GM12865 (cell line): ENCODE data around the gene TSEN34.
"Not testable (repeated sequence)": the region's sequence is repeated elsewhere in the genome, so short reads cannot be mapped to it uniquely, and the experiment has no call there.

Experiments used
- DNase-seq: peaks from one replicate; pipeline ENCODE4 v3.0.0; 2010; ENCODE audit warnings: low read depth
- H3K4me3 ChIP-seq: 2 replicates; pipeline ENCODE4 v1.5.1; 2011; ENCODE audit warnings: mild to moderate bottlenecking, low read depth, low read length, control low read depth
- CTCF ChIP-seq: IDR thresholded peaks from 2 replicates; pipeline ENCODE4 v1.5.1; 2011; ENCODE audit warnings: low read length, control low read depth, low read depth, inconsistent platforms; ENCODE audit not compliant: insufficient read depth; ENCODE audit errors: missing control alignments

The TSEN34 gene

DNA sequence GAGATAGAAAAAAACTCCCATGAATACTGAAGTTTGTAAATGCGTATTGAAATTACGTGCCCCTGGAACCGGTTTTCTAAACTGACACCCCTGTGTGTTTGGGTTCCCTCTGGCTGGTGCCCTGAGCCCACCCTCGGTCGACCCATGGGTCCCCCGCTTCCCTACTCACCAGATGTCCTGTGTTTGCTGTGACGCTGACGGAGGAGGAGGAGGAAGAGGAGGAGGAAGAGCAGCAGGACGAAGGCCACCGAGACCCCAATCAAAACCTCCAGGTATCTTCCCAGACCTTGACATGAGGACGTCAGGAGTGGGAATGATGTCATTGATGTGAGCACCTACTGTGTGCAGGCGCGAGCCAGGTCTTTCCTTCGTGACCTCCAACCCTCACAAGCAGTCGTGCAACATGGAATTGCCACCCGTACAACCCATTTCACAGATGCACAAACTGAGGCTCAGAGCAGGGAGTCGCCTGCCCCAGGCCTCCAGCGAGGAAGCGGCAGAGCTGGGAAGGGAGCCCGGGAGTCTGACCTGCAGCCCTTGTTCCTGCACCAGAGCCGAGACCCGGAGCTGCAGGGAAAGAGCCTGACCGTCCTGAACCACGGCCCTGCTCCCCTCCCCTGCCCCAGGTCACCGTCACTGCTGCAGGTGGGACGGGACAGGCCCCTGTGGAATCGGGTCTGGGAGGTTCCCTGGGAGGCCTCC, 28.0 kb downstream of the TSEN34 start:
- DNase-seq = no peak
- H3K4me3 ChIP-seq = no peak overlapping the region
- TF ChIP-seq CTCF = no peak

DNA sequence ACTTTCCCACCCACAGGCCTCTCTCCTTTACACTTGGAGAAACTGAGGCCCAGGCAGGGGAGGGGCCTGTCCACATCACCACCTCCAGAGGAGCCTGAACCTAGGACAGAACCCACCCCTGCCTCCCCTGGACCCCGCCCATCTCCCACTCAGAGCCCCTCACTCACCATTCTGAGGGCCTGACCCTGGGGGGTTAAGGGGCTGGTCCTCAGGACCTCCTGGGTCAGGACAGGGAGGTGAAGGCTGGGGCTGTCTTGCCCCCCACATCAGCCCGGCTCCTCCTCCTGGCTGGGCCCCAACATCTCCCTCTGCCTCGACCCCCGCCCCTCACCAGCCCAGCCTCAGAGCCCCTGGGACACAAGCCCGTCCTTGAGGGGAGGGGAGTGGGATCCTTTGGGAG, 28.6 kb downstream of the TSEN34 start:
- DNase-seq, H3K4me3 ChIP-seq: not testable (repeated sequence)

DNA sequence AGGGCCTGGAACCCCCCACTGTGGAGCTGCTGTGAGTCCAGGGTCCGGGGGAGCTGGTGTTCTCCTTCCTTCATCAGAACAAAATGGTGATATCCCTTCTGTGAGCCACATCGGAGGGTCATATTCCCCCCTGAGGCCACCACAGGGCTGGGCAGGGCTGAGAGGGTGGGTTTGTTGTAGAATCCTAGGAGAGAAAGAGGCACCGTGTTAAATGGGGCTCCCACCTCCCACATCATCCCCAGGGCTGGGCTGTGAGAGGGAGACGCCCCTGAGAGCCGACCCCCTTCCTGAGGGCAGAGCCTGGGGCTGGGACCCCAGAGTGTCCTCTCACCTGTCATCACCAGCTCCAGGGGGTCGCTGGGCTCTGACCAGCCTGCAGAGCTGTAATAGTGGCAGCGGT, 30.8 kb downstream of the TSEN34 start:
- not testable (repeated sequence) for H3K4me3 ChIP-seq, DNase-seq

GRCh38 chr19:54222474-54223276, 31.6 kb downstream of the TSEN34 start, which contains the start of gene LILRB3:
Gene LILRB3, minus strand, starts transcription at chr19:54223007. Its CDS starts 31 bp downstream, at chr19:54222976.
- DNase-seq, H3K4me3 ChIP-seq: not testable (repeated sequence)

DNA sequence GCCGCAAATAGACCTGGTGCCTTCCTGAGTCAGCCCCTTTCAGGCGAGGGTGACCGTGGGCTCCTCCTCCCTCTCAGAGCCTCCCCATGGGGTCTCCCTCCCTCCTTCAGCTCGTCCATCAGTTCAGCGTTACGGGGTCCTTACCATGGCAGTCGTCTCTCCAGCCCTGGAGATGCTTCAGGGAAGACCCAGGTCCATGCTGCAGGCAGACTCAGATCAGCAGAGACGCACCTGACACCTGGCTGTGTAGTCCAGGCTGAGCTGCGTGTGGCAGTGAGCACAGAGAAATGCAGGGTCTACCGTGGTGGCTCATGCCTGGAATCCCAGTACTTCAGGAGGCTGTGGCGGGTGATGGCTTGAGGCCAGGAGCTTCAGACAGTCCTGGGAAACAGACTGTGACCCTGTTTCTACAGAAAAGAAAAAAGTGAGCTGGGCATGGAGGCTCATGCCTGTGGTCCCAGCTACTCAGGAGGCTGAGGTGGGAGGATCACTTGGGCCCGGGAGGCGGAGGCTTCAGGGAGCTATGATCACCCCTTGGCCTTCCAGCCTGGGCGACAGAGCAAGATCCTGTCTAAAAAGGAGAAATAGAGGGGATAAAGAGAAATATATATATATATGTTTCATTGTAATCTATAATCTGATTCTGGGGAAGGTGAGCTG, 32.3 kb downstream of the TSEN34 start:
- not testable (repeated sequence) for DNase-seq

GRCh38 chr19:54223937-54224281, 32.8 kb downstream of the TSEN34 start:
- DNase-seq, H3K4me3 ChIP-seq: not testable (repeated sequence)

More for the DNA sequence above, 32.3 kb downstream of the TSEN34 start:
- not testable (repeated sequence) for H3K4me3 ChIP-seq

DNA sequence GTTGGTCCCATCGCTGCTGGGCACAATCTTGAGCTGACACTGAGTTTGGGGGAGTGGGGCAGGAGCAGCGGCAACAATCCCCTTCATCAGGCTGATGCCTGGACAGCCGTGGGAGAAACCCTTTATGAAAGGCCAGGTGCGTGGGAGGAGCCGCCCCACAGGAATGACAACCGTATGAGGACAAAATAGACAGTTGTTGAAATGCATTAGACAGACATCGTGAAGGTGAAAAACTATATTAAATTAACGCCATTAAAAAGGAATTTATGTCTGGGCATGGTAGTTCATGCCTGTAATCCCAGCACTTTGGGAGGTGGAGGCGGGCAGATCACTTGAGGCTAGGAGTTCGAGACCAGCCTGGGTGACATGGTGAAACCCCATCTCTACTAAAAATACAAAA, 33.5 kb downstream of the TSEN34 start:
- not testable (repeated sequence) for H3K4me3 ChIP-seq, DNase-seq

GRCh38 chr19:54229146-54229545, 38.0 kb downstream of the TSEN34 start:
- TF ChIP-seq CTCF = no peak
- H3K4me3 ChIP-seq = no peak overlapping the region
- no peak for DNase-seq

GRCh38 chr19:54230031-54230430, 38.9 kb downstream of the TSEN34 start:
- no peak for DNase-seq
- no peak overlapping the region for H3K4me3 ChIP-seq
- TF ChIP-seq CTCF = no peak

DNA sequence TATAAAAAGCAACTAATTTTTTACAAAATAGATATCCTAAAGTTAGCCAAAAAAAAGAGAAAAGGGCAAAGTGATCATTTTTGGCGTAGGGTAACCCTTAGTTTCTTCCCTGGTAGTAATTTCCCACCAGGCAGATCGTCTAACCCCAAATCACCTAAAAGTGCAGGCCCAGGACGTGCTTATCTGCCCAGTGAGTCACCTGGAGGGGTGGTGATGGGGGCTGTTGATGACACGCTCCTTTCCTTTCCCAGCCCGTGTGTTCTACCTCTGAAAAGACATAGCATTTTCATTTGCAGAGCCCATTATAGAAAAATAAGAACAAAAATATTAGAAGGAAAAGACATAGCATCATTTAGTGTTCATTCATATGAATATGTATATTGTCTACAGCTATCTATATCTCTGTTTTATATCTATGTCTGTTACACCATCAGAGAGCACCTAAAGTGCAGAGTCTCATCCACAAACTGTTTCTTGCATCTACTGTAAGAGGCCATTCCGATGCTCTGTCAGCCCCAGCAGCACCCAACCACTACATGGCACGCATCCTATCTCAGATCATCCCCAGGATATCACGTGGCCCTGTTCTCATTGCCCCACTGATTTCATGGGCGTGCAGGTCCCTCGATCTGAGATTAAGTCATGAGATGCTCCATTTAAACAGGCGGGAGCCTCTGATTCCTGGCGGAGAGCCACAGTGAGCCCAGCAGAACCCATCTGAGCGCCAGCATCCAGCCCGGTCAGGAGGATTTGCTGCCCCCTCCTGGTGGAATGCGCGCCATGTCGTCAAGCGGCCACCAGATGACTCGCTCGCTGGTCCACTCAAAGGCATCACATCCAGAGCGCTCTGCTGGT, 40.2 kb downstream of the TSEN34 start:
- TF ChIP-seq CTCF = peak; percentile 90
- H3K4me3 ChIP-seq = no peak overlapping the region
- DNase-seq = peak; percentile 81
